Activated CD8-positive, alpha-beta memory T cell treated with anti-CD3 and anti-CD28 coated beads, Interleukin-2, amount 10 ng/mL, durations not matched to agents 7 days and 5 days (primary cell): ENCODE results near the gene ADGRV1. TPM values are rescaled to one million over a fixed set of nuclear protein-coding genes. Genes with fewer than 3 reads are reported as not detected.
"Not testable (repeated sequence)": the region's sequence is repeated elsewhere in the genome, so short reads cannot be mapped to it uniquely, and the experiment has no call there.

ENCODE experiments used
- ATAC-seq: fragments of 150-1000 bp; cut with Tn5 transposase; one replicate; pipeline ENCODE4 v1.10.0; 2021; ENCODE audit warnings: moderate library complexity
- CTCF ChIA-PET: fragments of 350-600 bp; sonication (Branson Sonifier 250); formaldehyde crosslinking; loops from one replicate; lab custom pipeline; 2021; ENCODE audit warnings: antibody characterized with exemption; lab: Charles Lee
- DNase-seq: peaks from one replicate; pipeline ENCODE4 v3.0.0-alpha.2; 2020
- H3K27ac Mint-ChIP-seq: one replicate; pipeline ENCODE4 v1.8.0; 2021; ENCODE audit warnings: mild to moderate bottlenecking, mixed read lengths
- H3K27me3 Mint-ChIP-seq: one replicate; pipeline ENCODE4 v1.8.0; 2021; ENCODE audit warnings: mixed read lengths
- H3K36me3 Mint-ChIP-seq: one replicate; pipeline ENCODE4 v1.8.0; 2021; ENCODE audit warnings: mild to moderate bottlenecking, mixed read lengths
- H3K4me1 Mint-ChIP-seq: one replicate; pipeline ENCODE4 v1.8.0; 2021; ENCODE audit warnings: mixed read lengths
- H3K4me3 Mint-ChIP-seq: one replicate; pipeline ENCODE4 v1.8.0; 2021; ENCODE audit warnings: mild to moderate bottlenecking, moderate library complexity, mixed read lengths
- H3K9me3 Mint-ChIP-seq: one replicate; pipeline ENCODE4 v1.8.0; 2022; ENCODE audit warnings: low read depth, mixed read lengths
- total RNA-seq, 2 experiments: library from RNA; stranded (reverse); gene quantifications; one replicate each; pipeline ENCODE4 v1.2.3, GENCODE V29; 2021

The ADGRV1 gene
- total RNA-seq, 2 experiments from 2014 or later = 0.18 TPM; not detected in 1

DNA sequence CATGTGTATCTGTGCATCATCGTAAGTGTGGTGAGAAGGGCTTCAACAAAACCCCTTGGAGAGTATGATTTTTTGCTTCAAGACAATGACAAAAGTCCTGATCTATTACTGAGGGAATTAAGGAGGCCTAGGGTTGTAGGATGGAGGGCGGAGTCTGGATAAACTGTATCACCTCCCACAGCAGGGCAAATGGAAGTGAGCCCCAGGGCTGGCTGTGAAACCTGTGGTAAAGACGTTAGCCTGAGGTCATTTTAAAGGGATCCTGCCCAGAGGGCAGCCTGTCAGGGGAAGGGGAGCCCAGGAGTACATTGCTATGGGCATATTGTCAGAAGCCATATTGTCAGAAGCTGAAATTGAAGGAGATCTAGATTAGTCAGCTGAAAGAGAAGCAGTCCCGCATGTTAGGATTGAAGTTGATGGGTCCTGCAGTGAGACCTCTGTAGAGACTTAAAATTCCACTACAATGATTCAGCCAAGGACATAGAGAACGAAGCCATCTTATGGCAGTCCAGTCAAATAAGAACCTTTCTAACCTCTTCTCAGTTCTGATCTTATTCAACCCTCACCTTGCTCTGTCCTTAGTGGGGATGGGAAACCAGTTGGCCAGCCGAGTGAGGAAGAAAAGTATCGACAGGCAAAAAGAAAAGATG lies 26.9 kb downstream of the ADGRV1 start:
- H3K4me1 Mint-ChIP-seq = peaks cover 7% of the 10 kb centered on the region
- no peak overlapping the region for H3K27ac Mint-ChIP-seq
- no peak for ATAC-seq
- CTCF ChIA-PET = no interaction called here
- H3K9me3 Mint-ChIP-seq = no peaks in the 10 kb centered on the region
- H3K36me3 Mint-ChIP-seq = no peaks in the 10 kb centered on the region
- H3K27me3 Mint-ChIP-seq = peaks cover 18% of the 10 kb centered on the region
- no peak for DNase-seq
- no peak overlapping the region for H3K4me3 Mint-ChIP-seq

DNA sequence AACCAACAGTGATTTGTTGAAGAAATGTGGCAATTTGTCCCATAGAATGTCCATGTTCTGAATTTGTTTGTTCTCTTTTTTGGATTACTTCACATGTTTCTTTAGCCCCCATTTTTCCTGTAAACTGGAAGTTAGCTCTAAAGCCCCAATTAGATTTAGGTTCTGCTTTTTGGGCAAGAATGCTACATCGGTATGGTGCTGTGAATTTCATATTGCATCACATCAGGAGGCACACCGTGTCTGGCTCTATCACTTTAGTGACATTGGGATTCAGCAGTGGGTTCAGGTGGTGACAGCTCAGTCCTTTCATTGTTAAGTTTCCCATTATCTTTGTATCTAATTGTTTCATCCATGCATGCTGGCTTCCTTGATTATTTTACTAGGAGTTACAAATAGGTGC lies 27.9 kb downstream of the ADGRV1 start:
- Mint-ChIP-seq H3K27me3 (peaks cover 16% of the 10 kb centered on the region), H3K4me1 (peaks cover 7% of the 10 kb centered on the region), H3K36me3 (no peaks in the 10 kb centered on the region), H3K4me3 (no peak overlapping the region), H3K9me3 (no peaks in the 10 kb centered on the region), H3K27ac (no peak overlapping the region)
- CTCF ChIA-PET = no interaction called here
- ATAC-seq (no peak), DNase-seq (no peak)

DNA sequence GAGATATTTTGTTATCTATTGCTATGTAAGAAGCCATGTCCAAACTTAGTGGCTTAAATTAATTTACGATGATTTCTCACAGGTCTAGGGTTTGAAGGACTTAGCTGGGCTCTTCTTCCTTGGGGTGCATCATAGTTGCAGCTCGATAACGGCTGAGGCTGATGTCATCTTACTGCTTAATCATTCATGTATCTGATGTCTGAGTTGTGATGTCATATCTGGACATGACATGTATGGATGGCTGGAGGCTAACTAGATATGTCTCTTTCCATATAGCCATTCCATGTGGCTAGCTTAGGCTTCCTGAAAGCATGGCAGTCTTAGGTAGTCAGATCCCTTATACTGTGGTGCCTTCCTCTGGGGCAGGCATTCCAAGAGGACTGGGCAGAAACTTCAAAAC lies 31.6 kb downstream of the ADGRV1 start:
- DNase-seq (no peak), ATAC-seq (no peak)
- Mint-ChIP-seq H3K36me3 (no peaks in the 10 kb centered on the region), H3K27ac (no peak overlapping the region), H3K4me1 (peaks cover 3% of the 10 kb centered on the region), H3K4me3 (no peak overlapping the region), H3K27me3 (peaks cover 12% of the 10 kb centered on the region), H3K9me3 (no peaks in the 10 kb centered on the region)
- CTCF ChIA-PET = no interaction called here

DNA sequence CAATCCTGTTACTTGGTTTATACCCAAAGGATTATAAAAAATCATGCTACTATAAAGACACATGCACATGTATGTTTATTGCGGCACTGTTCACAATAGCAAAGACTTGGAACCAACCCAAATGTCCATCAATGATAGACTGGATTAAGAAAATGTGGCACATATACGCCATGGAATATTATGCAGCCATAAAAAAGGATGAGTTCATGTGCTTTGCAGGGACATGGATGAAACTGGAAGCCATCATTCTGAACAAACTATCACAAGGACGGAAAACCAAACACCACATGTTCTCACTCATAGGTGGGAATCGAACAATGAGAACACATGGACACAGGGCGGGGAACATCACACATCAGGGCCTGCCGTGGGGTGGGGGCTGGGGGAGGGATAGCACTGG lies 34.5 kb downstream of the ADGRV1 start:
- H3K27me3 Mint-ChIP-seq, H3K4me3 Mint-ChIP-seq, H3K36me3 Mint-ChIP-seq, H3K27ac Mint-ChIP-seq, CTCF ChIA-PET, H3K9me3 Mint-ChIP-seq, ATAC-seq, H3K4me1 Mint-ChIP-seq, DNase-seq: not testable (repeated sequence)

DNA sequence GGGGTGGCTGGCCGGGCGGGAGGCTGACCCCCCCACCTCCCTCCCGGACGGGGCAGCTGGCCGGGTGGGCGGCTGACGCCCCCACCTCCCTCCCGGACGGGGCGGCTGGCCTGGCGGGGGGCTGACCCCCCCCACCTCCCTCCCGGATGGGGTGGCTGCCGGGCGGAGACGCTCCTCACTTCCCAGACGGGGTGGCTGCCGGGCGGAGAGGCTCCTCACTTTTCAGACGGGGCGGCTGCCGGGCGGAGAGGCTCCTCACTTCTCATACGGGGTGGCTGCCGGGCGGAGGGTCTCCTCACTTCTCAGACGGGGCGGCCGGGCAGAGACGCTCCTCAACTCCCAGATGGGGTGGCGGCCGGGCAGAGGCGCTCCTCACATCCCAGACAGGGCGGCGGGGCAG lies 37.2 kb downstream of the ADGRV1 start:
- DNase-seq, H3K36me3 Mint-ChIP-seq, ATAC-seq, H3K4me3 Mint-ChIP-seq, H3K4me1 Mint-ChIP-seq, H3K27me3 Mint-ChIP-seq, H3K9me3 Mint-ChIP-seq, H3K27ac Mint-ChIP-seq, CTCF ChIA-PET: not testable (repeated sequence)

DNA sequence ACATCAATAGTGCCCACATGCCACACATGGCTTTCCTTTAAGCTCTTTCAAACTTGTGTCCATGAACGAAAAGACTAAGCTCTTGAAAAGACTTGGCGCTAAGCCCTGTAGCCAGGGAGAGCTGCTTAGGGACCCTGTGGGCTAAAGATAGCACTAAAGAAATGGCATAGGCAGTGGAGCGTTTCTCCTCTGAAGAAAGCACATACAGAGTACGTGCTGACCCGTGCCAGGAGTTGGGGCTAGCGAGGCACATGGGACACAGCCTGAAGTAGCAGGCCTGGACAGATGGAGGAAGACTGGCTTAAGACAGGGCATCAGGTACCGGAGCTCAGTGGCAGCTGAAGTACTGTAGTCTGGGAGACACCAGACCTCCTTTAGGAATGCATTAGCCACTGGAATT lies 39.7 kb downstream of the ADGRV1 start:
- H3K27ac Mint-ChIP-seq = no peak overlapping the region
- H3K4me3 Mint-ChIP-seq = no peak overlapping the region
- no peaks in the 10 kb centered on the region for H3K4me1 Mint-ChIP-seq
- ATAC-seq (no peak), DNase-seq (no peak)
- H3K9me3 Mint-ChIP-seq = no peaks in the 10 kb centered on the region
- H3K36me3 Mint-ChIP-seq = no peaks in the 10 kb centered on the region
- H3K27me3 Mint-ChIP-seq = no peaks in the 10 kb centered on the region
- CTCF ChIA-PET = no interaction called here

DNA sequence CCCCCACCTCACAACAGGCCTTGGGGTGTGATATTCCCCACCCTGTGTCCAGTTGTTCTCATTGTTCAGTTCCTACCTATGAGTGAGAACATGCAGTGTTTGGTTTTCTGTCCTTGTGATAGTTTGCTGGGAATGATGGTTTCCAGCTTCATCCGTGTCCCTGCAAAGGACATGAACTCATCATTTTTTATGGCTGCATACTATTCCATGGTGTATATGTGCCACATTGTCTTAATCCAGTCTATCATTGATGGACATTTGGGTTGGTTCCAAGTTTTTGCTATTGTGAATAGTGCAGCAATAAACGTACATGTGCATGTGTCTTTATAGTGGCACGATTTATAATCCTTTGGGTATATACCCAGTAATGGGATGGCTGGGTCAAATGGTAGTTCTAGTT lies 41.7 kb downstream of the ADGRV1 start:
- H3K9me3 Mint-ChIP-seq, H3K27me3 Mint-ChIP-seq, CTCF ChIA-PET, H3K4me3 Mint-ChIP-seq, ATAC-seq, DNase-seq, H3K27ac Mint-ChIP-seq, H3K36me3 Mint-ChIP-seq, H3K4me1 Mint-ChIP-seq: not testable (repeated sequence)

DNA sequence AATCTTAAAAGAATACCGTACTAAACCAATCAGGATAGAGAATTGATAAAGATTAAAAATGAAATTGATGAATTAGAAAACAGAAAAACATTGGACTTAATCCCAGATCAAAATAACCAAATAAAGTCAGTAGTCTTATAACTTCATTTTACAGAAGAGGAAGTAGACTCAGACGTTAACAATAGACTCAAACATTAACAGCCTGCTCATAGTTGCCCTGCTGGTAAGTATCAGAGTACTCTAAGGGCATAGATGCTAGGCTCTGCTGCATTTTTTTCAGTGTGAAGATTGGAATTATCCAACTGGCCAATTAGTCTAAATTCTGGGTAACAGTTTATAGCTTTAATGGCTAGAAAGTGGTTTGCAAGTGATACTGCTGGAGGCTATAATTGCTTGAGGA lies 42.9 kb downstream of the ADGRV1 start:
- Mint-ChIP-seq H3K27me3 (peaks cover 2% of the 10 kb centered on the region), H3K4me3 (no peak overlapping the region), H3K36me3 (no peaks in the 10 kb centered on the region), H3K4me1 (no peaks in the 10 kb centered on the region), H3K9me3 (no peaks in the 10 kb centered on the region), H3K27ac (no peak overlapping the region)
- CTCF ChIA-PET = no interaction called here
- DNase-seq (no peak), ATAC-seq (no peak)

DNA sequence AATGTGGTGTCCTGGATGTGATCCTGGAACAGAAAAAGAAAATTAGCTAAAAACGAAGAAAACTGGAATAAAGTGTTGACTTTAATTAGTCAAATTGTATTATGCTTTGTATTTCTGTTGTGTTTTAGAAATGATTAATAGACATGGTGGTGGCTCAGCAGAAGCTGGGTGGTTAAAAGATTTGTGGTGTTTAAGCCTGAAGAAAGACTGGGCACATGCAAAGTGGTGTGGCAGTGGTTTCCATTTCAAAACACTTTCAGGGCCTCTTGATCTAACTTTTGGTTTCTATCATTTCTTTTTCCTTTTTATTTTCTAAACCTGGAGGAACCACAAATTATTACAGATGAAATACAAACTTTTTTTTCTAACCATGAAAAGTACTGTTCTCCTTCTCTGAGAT lies 44.1 kb downstream of the ADGRV1 start:
- DNase-seq (no peak), ATAC-seq (no peak)
- no peaks in the 10 kb centered on the region for H3K4me1 Mint-ChIP-seq
- no peaks in the 10 kb centered on the region for H3K9me3 Mint-ChIP-seq
- H3K27me3 Mint-ChIP-seq = peaks cover 2% of the 10 kb centered on the region
- no peak overlapping the region for H3K27ac Mint-ChIP-seq
- H3K4me3 Mint-ChIP-seq = no peak overlapping the region
- CTCF ChIA-PET = no interaction called here
- H3K36me3 Mint-ChIP-seq = no peaks in the 10 kb centered on the region

DNA sequence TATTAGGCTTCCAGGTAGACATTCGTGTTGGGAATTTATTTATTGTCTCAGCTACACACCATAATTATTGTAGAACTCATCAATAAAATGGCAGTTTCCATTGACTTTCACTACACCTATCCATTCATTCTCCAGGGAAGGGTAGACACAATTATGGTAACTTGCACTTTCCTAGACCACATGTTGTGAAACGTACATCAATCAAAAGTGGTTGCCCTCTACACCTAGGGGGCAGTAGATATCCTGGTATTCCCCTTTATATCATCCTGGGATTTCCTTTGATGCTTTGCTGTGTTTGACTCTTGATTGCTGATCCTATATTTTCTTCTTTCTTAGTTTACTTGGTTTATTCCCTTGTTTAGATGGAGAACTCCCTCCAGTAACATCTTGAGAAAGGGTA lies 47.9 kb downstream of the ADGRV1 start:
- CTCF ChIA-PET = no interaction called here
- H3K4me3 Mint-ChIP-seq = no peak overlapping the region
- H3K27me3 Mint-ChIP-seq = peaks cover 4% of the 10 kb centered on the region
- no peak overlapping the region for H3K27ac Mint-ChIP-seq
- no peaks in the 10 kb centered on the region for H3K4me1 Mint-ChIP-seq
- no peak for DNase-seq
- ATAC-seq = no peak
- H3K36me3 Mint-ChIP-seq = no peaks in the 10 kb centered on the region
- no peaks in the 10 kb centered on the region for H3K9me3 Mint-ChIP-seq

DNA sequence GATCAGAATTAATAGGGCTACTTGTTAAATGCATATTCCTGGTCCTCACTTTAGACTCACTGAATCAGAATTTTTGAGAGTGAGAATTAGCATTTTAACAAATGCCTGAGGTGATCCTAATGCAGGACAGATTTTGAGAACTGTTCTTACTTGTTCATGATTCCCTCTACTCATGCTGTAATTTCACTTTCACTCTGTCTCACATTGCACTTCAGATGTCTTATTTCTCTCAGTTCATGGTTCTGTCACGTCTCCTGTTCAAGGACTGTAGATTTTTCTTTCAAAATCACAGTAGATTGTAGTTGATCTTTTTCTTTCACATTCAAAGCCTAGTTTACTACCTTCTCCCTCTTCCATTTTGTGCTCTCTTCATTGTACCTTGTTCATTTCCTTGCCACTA lies 54.3 kb downstream of the ADGRV1 start:
- Mint-ChIP-seq H3K4me3 (no peak overlapping the region), H3K27ac (no peak overlapping the region), H3K4me1 (peaks cover 6% of the 10 kb centered on the region), H3K36me3 (no peaks in the 10 kb centered on the region), H3K9me3 (no peaks in the 10 kb centered on the region), H3K27me3 (peaks cover 5% of the 10 kb centered on the region)
- no peak for DNase-seq
- CTCF ChIA-PET = no interaction called here
- ATAC-seq = peak; percentile 60

DNA sequence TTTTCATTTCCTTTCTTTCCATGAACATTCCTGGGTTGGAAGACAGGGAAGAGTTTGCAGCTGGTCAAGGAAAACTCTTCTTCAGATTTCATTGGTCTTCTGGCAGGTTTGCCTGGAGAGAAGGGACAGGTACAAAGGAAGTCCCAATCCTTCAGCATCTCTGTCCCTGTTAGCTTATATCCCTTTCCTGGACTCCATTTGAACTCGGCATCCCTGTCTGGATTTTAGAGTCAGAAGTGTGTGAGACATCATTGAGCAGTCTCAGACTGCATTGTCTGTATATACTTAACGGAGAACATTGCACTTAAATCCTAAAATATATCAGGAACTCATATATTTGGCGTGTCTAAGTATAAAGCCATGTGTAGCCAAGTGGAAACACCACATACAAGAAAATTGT lies 54.9 kb downstream of the ADGRV1 start:
- Mint-ChIP-seq H3K4me3 (no peak overlapping the region), H3K27ac (no peak overlapping the region), H3K9me3 (no peaks in the 10 kb centered on the region), H3K4me1 (peaks cover 6% of the 10 kb centered on the region), H3K27me3 (peaks cover 5% of the 10 kb centered on the region), H3K36me3 (no peaks in the 10 kb centered on the region)
- ATAC-seq (no peak), DNase-seq (no peak)
- CTCF ChIA-PET = no interaction called here

DNA sequence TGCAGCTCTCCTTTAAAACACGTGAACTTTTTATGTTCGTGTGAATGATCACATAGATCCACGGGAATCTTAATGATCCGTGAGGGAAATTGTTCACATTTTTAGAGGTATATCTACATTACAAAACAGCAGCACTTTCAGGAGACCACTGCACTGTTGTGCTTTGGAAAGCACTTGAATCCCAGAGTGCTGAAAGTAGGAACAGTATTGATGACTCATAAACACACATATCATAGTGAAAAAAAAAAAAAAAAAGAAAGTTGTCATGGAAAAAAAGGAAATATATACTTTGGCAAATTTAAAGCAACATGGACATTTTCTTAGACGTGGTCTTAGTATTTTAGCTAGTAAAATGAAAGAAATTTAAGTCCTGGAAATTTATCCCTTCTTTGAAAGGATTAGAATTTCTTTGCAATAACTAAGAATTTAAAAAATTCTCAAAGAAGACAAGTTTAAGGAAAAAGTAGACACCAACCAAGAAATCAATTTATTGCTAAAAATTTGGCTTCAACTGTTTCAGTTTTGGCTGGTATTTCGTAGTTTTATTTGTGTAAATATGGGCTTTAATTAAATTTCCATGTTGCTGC lies 55.4 kb downstream of the ADGRV1 start:
- no peak overlapping the region for H3K4me3 Mint-ChIP-seq
- H3K27me3 Mint-ChIP-seq = peaks cover 3% of the 10 kb centered on the region
- H3K27ac Mint-ChIP-seq = no peak overlapping the region
- ATAC-seq (no peak), DNase-seq (no peak)
- CTCF ChIA-PET = no interaction called here
- no peaks in the 10 kb centered on the region for H3K9me3 Mint-ChIP-seq
- no peaks in the 10 kb centered on the region for H3K36me3 Mint-ChIP-seq
- H3K4me1 Mint-ChIP-seq = peaks cover 6% of the 10 kb centered on the region

DNA sequence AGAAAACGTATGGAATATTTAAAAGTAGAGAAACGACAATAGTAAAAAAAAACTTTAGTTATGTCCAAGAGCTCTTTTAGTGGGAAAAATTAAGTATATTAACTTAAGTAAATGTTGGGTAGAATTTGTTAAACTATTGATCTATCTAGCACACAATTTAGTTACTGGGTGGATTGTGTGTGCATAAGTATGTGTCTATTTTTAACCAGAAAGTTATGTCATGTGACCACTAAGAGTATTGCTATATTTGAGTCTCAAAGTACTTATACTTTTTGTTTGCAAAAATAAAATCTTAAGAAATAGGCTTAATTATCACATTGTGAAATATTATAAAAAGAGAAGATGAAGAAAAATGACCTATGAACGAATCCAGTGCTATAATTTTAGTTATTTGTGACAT lies 56.8 kb downstream of the ADGRV1 start:
- Mint-ChIP-seq H3K27me3 (peaks cover 3% of the 10 kb centered on the region), H3K4me1 (peaks cover 6% of the 10 kb centered on the region), H3K36me3 (no peaks in the 10 kb centered on the region), H3K4me3 (no peak overlapping the region), H3K9me3 (no peaks in the 10 kb centered on the region), H3K27ac (no peak overlapping the region)
- no peak for ATAC-seq
- DNase-seq = no peak
- CTCF ChIA-PET = no interaction called here
